OCI-LY3 (cell line): ENCODE data around the gene ZNF407.

ENCODE experiments used
- H2AFZ ChIP-seq: fragments of 200-600, 300-600 bp; shearing (Covaris generic); 2 replicates; pipeline ENCODE4 v1.6.0; 2014; ENCODE audit warnings: antibody characterized with exemption, low read depth, low read length
- H3K27ac ChIP-seq: fragments of 200-600, 300-600 bp; sonication (generic); 2 replicates; pipeline ENCODE4 v1.5.1; 2014; ENCODE audit warnings: mild to moderate bottlenecking, low read length, moderate library complexity, mixed read lengths
- H3K27me3 ChIP-seq: fragments of 200-600, 300-600 bp; sonication (generic); 2 replicates; pipeline ENCODE4 v1.6.1; 2014; ENCODE audit warnings: low read depth, low read length, mixed read lengths
- H3K36me3 ChIP-seq: fragments of 200-600, 300-600 bp; sonication (generic); replicated peaks from 2 replicates; pipeline ENCODE3; 2014; ENCODE audit warnings: low read depth, low read length, mixed read lengths
- H3K4me1 ChIP-seq: fragments of 300-600, 200-600 bp; sonication (generic); 2 replicates; pipeline ENCODE4 v1.6.1; 2014; ENCODE audit warnings: low read length, mixed read lengths
- H3K4me2 ChIP-seq: fragments of 200-600, 300-600 bp; sonication (generic); 2 replicates; pipeline ENCODE4 v1.6.1; 2014; ENCODE audit warnings: low read length, mixed read lengths
- H3K4me3 ChIP-seq: fragments of 300-600, 200-600 bp; sonication (generic); 2 replicates; pipeline ENCODE4 v1.5.1; 2014; ENCODE audit warnings: antibody characterized with exemption, mild to moderate bottlenecking, low read length, moderate library complexity
- H3K79me2 ChIP-seq: fragments of 300-600, 200-600 bp; shearing (Covaris generic); 2 replicates; pipeline ENCODE4 v1.6.1; 2014; ENCODE audit warnings: mild to moderate bottlenecking, low read length, mixed read lengths
- H3K9ac ChIP-seq: fragments of 300-600, 200-600 bp; shearing (Covaris generic); 2 replicates; pipeline ENCODE4 v1.6.0; 2014; ENCODE audit warnings: mild to moderate bottlenecking, low read length, moderate library complexity
- H3K9me3 ChIP-seq: fragments of 200-600, 300-600 bp; shearing (Covaris generic); 2 replicates; pipeline ENCODE4 v1.6.1; 2014; ENCODE audit warnings: low read length, mixed read lengths; ENCODE audit not compliant: insufficient read depth
- H4K20me1 ChIP-seq: fragments of 200-600, 300-600 bp; sonication (generic); 2 replicates; pipeline ENCODE4 v1.6.1; 2016; ENCODE audit warnings: low read length, mixed read lengths; ENCODE audit not compliant: insufficient read depth
- EZH2phosphoT487 ChIP-seq: fragments of 200-600 bp; shearing (Covaris generic); IDR thresholded peaks from 2 replicates; pipeline ENCODE4 v1.6.1; 2018; ENCODE audit warnings: antibody characterized with exemption, mixed run types, low read depth
- TF ChIP-seq, protein P1 (sequence below): fragments of 200-600, 300-600 bp; sonication (generic); IDR thresholded peaks from 2 replicates; pipeline ENCODE4 v1.5.1; 2014; ENCODE audit warnings: antibody characterized with exemption, low read length, low read depth

ZNF407 gene

DNA sequence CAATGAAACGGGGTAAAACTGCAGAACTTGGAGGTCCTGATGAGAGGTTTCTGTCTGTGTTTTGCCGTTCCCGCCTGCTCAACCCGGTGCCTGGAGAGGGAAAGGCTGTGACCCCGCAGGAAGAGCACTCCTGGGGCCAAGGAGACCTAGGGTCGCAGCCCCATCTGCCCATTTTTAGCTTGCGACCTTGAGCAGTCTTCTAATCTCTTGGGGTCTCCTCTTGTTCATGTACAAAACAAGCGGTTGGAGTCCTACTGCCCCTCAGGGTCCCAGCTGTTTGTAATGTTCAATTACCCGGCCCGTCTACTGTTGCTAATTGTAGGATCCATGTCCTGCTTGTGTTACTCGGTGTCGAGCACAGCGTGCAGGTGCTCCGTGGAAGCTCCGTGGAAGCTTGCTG, 506.8 kb downstream of the ZNF407 start:
- Histone ChIP-seq H3K4me1 (no peaks in the 10 kb centered on the region), H3K9me3 (0 out of 2 replicates have a peak, but pooled peaks cover 6% of the 10 kb centered on the region), H3K9ac (no peak overlapping the region), H3K36me3 (no peaks in the 10 kb centered on the region), H3K4me3 (no peak overlapping the region), H3K4me2 (no peak overlapping the region), H3K79me2 (no peaks in the 10 kb centered on the region), H3K27ac (no peak overlapping the region), H2AFZ (no peak overlapping the region), H4K20me1 (no peaks in the 10 kb centered on the region), H3K27me3 (peaks cover 6% of the 10 kb centered on the region; the same call in 1 of the 2 replicates)
- TF ChIP-seq, protein P1, sequence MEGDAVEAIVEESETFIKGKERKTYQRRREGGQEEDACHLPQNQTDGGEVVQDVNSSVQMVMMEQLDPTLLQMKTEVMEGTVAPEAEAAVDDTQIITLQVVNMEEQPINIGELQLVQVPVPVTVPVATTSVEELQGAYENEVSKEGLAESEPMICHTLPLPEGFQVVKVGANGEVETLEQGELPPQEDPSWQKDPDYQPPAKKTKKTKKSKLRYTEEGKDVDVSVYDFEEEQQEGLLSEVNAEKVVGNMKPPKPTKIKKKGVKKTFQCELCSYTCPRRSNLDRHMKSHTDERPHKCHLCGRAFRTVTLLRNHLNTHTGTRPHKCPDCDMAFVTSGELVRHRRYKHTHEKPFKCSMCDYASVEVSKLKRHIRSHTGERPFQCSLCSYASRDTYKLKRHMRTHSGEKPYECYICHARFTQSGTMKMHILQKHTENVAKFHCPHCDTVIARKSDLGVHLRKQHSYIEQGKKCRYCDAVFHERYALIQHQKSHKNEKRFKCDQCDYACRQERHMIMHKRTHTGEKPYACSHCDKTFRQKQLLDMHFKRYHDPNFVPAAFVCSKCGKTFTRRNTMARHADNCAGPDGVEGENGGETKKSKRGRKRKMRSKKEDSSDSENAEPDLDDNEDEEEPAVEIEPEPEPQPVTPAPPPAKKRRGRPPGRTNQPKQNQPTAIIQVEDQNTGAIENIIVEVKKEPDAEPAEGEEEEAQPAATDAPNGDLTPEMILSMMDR = no peak
- TF ChIP-seq EZH2phosphoT487 = no peak

DNA sequence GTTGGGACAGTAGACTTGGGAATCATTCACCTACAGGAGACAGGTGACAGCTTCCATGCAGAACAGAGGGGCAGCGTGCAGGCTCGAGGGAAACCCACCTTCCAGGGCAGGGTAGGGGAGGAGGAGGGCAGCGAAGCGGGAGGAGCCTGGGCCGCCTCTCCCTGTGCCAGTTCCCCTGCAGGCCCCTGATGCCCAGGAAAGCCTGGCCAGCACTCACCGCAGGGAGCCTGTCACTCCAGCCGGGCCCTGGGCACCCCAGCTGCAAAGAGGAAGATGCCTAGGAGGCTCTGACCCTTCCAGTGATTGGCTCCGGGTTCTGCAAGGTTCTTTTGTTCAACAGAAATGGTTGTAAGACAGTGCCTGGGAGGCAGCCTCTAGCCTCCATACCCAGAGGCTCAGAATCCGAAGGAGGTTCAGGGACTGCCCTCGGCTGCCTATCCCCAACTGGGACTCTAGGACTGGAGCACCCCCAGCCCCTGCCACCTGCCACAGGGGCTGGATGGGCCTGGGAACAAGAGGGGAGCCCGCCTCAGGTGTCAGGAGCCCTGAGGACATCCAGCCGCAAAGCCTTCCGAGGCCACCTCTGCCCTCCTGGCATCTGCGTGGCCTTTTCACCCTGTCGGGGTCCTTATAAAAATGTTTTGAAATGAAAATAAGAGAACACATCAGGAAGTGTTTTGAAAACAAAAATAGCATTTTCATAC, 508.0 kb downstream of the ZNF407 start:
- H2AFZ ChIP-seq = no peak overlapping the region
- no peak overlapping the region for H3K4me3 ChIP-seq
- H3K36me3 ChIP-seq = no peaks in the 10 kb centered on the region
- no peak overlapping the region for H3K9ac ChIP-seq
- H3K27me3 ChIP-seq = peaks cover 6% of the 10 kb centered on the region; the same call in 1 of the 2 replicates
- H4K20me1 ChIP-seq = no peaks in the 10 kb centered on the region
- no peaks in the 10 kb centered on the region for H3K4me1 ChIP-seq
- H3K9me3 ChIP-seq = 0 out of 2 replicates have a peak, but pooled peaks cover 6% of the 10 kb centered on the region
- no peak overlapping the region for H3K4me2 ChIP-seq
- H3K79me2 ChIP-seq = no peaks in the 10 kb centered on the region
- no peak overlapping the region for H3K27ac ChIP-seq
- TF ChIP-seq, protein P1 = no peak
- no peak for TF ChIP-seq EZH2phosphoT487

DNA sequence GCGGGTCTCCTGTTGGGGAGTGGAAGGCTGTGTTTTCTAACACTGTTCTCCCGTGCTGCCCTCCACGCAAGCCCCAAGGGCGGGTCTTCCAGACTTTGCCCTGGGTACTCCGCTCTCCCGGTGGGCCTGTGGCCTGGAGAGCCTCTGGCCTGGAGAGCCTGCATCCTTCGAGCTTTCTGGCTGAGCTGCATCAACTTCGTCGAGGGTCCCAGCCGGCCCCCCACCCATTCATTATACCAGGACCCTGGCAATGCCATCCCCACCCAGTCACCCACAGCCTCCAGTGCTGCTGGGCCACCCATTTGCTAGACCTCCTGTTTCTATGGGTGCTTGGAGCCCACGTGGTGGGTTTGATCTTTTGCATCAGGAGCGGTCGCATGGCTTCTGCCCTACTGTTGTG, 509.1 kb downstream of the ZNF407 start:
- no peaks in the 10 kb centered on the region for H3K27me3 ChIP-seq
- no peak overlapping the region for H3K4me3 ChIP-seq
- no peaks in the 10 kb centered on the region for H4K20me1 ChIP-seq
- H3K9ac ChIP-seq = no peak overlapping the region
- TF ChIP-seq, protein P1 = no peak
- no peak for TF ChIP-seq EZH2phosphoT487
- H3K4me1 ChIP-seq = 0 out of 2 replicates have a peak, but pooled peaks cover 4% of the 10 kb centered on the region
- H3K79me2 ChIP-seq = no peaks in the 10 kb centered on the region
- no peak overlapping the region for H3K27ac ChIP-seq
- no peak overlapping the region for H2AFZ ChIP-seq
- no peaks in the 10 kb centered on the region for H3K36me3 ChIP-seq
- 0 out of 2 replicates have a peak, but pooled peaks cover 2% of the 10 kb centered on the region for H3K9me3 ChIP-seq
- no peak overlapping the region for H3K4me2 ChIP-seq

- Histone ChIP-seq H4K20me1 (no peaks in the 10 kb centered on the region), H3K4me1 (peaks cover 10% of the 10 kb centered on the region; the same call in 1 of the 2 replicates), H3K9me3 (no peaks in the 10 kb centered on the region), H3K79me2 (no peaks in the 10 kb centered on the region), H3K4me2 (no peak overlapping the region), H3K27me3 (peaks cover 2% of the 10 kb centered on the region; the same call in 1 of the 2 replicates), H3K9ac (no peak overlapping the region), H2AFZ (no peak overlapping the region), H3K4me3 (no peak overlapping the region), H3K27ac (no peak overlapping the region), H3K36me3 (no peaks in the 10 kb centered on the region)
- no peak for TF ChIP-seq EZH2phosphoT487
- TF ChIP-seq, protein P1 = no peak
These were observed 509.7 kb downstream of the ZNF407 start for GRCh38 chr18:75107196-75107930.
